ENCODE data around the gene PPIL1.

- TF ChIP-seq POLR2AphosphoS5 (IDR thresholded peaks at IDR 0.05; ENCODE audit: low read depth, low read length) = no peak
- TF ChIP-seq, protein P1, sequence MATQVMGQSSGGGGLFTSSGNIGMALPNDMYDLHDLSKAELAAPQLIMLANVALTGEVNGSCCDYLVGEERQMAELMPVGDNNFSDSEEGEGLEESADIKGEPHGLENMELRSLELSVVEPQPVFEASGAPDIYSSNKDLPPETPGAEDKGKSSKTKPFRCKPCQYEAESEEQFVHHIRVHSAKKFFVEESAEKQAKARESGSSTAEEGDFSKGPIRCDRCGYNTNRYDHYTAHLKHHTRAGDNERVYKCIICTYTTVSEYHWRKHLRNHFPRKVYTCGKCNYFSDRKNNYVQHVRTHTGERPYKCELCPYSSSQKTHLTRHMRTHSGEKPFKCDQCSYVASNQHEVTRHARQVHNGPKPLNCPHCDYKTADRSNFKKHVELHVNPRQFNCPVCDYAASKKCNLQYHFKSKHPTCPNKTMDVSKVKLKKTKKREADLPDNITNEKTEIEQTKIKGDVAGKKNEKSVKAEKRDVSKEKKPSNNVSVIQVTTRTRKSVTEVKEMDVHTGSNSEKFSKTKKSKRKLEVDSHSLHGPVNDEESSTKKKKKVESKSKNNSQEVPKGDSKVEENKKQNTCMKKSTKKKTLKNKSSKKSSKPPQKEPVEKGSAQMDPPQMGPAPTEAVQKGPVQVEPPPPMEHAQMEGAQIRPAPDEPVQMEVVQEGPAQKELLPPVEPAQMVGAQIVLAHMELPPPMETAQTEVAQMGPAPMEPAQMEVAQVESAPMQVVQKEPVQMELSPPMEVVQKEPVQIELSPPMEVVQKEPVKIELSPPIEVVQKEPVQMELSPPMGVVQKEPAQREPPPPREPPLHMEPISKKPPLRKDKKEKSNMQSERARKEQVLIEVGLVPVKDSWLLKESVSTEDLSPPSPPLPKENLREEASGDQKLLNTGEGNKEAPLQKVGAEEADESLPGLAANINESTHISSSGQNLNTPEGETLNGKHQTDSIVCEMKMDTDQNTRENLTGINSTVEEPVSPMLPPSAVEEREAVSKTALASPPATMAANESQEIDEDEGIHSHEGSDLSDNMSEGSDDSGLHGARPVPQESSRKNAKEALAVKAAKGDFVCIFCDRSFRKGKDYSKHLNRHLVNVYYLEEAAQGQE (IDR thresholded peaks at IDR 0.05; ENCODE audit: insufficient read depth in 1 of 2, low read depth in 2 of 2, low read length in 2 of 2) = no peak
Observed at GRCh38 chr6:36817847-36818246, 56.8 kb downstream of the PPIL1 start.

Measured in PFSK-1 (cell line).